ENCODE results near the gene GSX2.
"Not testable (repeated sequence)": the region's sequence is repeated elsewhere in the genome, so short reads cannot be mapped to it uniquely, and the experiment has no call there.

Gene GSX2

DNA sequence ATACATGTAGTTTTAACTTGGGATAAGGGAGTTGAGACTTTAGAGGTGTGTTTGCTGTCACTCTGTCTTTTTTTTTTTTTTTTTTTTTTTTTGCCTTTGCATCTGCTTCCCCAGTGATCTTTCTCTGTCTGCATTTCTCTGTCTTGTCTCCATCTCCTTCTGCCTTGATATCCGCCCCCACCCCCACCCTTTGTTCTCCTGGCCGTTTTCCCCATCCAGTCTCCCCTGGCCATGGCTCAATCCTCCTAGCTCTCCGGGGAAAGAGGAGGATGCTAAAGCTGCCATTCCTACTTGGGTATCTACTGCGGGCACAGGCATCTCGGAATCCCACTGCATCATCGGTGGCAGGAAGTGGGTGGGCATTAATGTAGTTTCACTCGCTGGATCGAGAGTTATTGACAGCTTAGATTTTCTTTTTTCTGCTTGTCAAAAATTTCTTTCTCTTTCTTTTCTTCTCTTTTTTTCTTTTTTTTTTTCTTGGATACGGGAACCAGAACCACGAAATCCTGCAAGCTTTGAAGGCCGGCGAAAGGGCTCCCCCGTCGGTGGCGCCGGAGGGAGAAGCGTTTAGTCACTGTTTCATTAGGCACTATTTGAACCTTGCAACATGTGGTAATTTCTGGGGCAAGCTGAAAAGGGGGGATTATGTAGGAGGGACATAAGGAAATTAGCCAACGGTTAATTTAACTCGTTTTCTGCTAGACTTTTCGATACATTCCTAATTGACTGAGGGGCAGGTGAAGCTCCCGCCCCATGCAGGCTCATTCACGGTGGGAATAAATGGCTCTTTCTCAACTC lies 8.2 kb downstream of the GSX2 start:
- TF ChIP-seq, protein P1, sequence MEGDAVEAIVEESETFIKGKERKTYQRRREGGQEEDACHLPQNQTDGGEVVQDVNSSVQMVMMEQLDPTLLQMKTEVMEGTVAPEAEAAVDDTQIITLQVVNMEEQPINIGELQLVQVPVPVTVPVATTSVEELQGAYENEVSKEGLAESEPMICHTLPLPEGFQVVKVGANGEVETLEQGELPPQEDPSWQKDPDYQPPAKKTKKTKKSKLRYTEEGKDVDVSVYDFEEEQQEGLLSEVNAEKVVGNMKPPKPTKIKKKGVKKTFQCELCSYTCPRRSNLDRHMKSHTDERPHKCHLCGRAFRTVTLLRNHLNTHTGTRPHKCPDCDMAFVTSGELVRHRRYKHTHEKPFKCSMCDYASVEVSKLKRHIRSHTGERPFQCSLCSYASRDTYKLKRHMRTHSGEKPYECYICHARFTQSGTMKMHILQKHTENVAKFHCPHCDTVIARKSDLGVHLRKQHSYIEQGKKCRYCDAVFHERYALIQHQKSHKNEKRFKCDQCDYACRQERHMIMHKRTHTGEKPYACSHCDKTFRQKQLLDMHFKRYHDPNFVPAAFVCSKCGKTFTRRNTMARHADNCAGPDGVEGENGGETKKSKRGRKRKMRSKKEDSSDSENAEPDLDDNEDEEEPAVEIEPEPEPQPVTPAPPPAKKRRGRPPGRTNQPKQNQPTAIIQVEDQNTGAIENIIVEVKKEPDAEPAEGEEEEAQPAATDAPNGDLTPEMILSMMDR (conservative IDR thresholded peaks at IDR 0.05), result no peak
- no peak overlapping the region for H3K27ac ChIP-seq

- TF ChIP-seq, protein P1 (conservative IDR thresholded peaks at IDR 0.05), result no peak
- no peak overlapping the region for H3K27ac ChIP-seq
Observed at GRCh38 chr4:54109241-54110018, 9.5 kb downstream of the GSX2 start.

DNA sequence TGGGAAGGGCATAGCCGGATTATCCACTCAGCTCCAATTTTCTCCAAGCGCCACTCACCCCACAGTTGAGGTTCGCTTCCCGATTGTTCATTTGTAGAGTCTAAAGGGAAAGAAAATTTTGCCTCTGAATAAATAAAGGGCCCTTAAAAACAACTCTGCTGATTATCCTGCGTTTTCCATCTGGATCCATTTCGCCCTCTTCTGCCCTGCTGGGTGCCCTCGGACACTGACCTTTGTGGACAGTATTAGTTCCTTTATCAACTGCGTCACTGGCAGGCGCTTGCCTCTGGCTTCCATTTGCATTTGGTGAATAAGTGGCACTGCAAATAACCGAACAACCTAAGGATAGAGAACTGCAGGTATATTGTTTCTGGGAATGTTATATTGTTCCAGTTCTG lies 10.1 kb downstream of the GSX2 start:
- H3K27ac ChIP-seq, result no peak overlapping the region
- TF ChIP-seq, protein P1 (conservative IDR thresholded peaks at IDR 0.05), result no peak

GRCh38 chr4:54113206-54113605 lies 13.2 kb downstream of the GSX2 start:
- H3K27ac ChIP-seq, result not testable (repeated sequence)

GRCh38 chr4:54116246-54116645 lies 16.3 kb downstream of the GSX2 start:
- H3K27ac ChIP-seq, result not testable (repeated sequence)

GRCh38 chr4:54118850-54119589 lies 19.1 kb downstream of the GSX2 start:
- TF ChIP-seq, protein P1 (conservative IDR thresholded peaks at IDR 0.05), result no peak
- no peak overlapping the region for H3K27ac ChIP-seq

- no peak overlapping the region for H3K27ac ChIP-seq
- TF ChIP-seq, protein P1 (conservative IDR thresholded peaks at IDR 0.05), result no peak
Observed at GRCh38 chr4:54120518-54120917, 20.6 kb downstream of the GSX2 start.

GRCh38 chr4:54127660-54128059 lies 27.7 kb downstream of the GSX2 start:
- no peak overlapping the region for H3K27ac ChIP-seq
- TF ChIP-seq, protein P1 (conservative IDR thresholded peaks at IDR 0.05), result no peak

GRCh38 chr4:54128694-54129093 lies 28.7 kb downstream of the GSX2 start:
- H3K27ac ChIP-seq, result not testable (repeated sequence)
